Activated T-cell treated with anti-CD3 and anti-CD28 coated beads, Interleukin-2, amount 50 U/mL, for 48 hours (primary cell): Measurements from ENCODE around the gene TPD52L2.

ENCODE experiments used
- DNase-seq, 2 experiments: peaks; one replicate each; pipeline ENCODE4 v3.0.0-alpha.2; 2020

Gene TPD52L2

GRCh38 chr20:63935447-63935846, 70.4 kb downstream of the TPD52L2 start:
- DNase-seq, result no peak

- DNase-seq, result no peak
Measured at GRCh38 chr20:63937596-63937995, 72.5 kb downstream of the TPD52L2 start.

DNA sequence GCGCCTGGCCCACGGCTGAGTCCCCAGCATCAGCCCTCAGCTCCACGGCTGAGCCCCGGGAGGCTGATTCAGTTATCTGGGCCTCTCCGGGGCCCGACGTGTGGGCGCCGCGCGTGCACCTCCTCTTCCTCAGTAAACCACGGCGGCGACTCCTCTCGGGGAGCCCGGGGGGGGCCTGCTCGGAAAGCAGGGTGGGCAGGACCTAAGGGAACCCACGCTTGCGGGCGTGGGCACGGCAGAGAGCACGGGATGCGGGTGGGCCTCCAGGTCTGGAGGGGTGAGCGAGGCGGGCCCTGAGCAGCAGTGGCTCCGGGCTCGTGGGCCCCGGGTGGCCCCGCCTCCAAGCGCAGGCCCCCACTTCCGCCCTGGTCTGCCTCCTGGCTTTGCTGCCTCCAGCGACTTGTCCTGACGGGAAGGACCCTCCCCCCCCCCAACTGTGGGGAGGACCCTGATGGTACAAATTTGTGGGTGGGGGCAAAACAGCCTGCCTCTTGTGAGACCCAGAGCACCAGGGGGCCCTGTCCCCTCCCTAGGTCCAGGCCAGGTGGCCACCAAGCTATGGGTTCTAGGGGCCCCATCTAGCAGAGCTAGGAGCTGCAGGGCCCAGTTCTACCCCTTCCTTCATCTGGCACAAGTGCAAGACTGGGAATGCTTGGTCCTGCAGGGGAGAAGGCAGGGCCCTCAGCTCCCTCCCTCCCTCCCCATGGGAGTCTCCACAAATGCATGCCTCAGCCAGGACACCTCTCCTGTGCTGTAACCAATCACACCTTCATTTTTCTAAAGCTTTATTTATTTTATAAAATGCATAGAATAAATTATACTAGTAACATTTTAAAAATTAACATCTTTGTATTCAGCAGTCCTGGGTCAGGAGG, 74.2 kb downstream of the TPD52L2 start:
- no peak for DNase-seq

DNA sequence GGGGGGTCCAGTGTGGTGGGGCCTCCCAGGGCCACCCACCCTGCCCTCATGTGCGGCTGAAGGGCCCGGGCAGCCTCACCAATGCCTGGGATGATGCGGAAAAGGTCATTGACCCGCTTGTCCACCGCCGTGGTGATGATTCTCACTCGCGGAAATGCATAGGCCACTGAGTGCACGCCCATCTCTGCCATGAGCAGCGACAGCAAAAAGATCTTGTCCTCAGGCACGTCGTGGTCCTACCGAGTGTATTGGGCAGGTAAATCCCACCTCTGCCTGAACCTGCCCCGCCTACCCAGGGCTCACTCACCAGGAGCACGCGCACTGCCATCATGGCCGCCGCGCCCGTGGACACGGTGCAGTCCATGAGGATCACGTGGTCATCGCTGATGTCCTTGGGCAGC, 75.0 kb downstream of the TPD52L2 start:
- no peak for DNase-seq

DNA sequence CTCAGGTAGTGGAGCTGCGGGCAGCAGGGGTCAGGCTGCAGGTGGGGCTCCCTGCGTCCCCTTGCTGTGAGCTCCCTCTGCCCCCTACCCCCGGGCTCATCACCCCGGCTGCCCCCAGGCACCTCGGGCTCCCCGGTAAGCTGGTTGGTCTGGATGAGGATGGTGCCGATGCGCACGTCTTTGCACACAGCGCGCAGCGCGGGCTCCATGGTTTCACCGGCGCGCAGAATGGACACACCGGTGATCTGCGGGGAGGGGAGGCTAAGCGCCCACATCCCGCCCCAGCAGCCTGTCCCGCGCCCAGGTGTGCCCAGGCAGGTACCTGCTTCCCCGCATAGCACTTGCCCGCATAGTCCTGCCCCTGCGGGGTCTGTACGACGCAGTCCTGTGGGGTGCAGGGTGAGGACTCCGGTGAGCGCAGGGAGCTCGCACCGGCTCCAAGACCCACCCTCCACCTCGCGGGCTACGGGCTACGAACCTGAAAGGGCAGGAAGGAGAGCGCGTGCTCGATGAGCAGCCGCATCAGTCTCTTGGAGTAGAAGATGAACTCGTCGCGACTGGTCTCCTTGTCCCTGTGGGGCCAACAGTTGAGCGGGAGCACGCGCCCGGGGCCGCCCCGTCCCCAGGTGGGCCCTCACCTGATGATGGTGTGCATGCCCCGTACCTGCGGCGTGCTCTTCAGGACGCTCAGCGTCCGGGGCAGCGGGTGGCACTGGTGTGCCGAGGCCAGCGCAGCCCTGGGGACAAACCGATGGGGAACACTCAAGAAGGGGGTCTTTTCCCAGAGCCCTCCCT, 75.6 kb downstream of the TPD52L2 start:
- no peak for DNase-seq
